ENCODE results near the gene GC.
A peak's percentile ranks its signal among the peaks of the same experiment; 100 is the strongest.
"Not testable (repeated sequence)": the region's sequence is repeated elsewhere in the genome, so short reads cannot be mapped to it uniquely, and the experiment has no call there.

Gene GC

DNA sequence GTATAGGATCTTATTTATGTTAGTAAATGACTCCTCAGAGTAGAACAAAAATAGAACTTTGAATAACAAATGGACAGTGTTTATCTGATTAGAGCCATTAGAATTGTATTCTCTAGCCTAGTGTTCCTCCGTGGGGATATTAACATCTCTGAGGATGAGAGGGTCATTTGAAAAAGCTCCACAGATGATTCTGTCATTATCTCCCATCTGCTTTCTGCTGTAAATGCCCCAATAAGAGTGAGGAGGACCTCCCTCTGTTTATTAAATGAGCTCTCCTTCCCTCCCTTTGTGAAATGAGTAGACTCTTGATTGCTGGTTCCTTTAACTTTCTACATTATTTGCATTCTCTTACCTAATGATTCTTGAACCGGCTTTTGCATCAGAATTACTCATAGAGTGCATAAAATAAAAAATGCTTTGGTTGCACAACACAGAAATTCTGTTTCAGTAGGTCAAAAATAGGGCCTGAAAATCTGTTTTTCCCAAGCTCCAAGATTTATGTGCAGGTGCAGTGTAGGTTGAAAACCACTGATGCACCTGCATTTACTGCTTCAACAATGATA lies 18.0 kb downstream of the GC start:
- DNase-seq = no peak

- no peak for DNase-seq
Observed at GRCh38 chr4:71765350-71765749, 18.5 kb downstream of the GC start.

DNA sequence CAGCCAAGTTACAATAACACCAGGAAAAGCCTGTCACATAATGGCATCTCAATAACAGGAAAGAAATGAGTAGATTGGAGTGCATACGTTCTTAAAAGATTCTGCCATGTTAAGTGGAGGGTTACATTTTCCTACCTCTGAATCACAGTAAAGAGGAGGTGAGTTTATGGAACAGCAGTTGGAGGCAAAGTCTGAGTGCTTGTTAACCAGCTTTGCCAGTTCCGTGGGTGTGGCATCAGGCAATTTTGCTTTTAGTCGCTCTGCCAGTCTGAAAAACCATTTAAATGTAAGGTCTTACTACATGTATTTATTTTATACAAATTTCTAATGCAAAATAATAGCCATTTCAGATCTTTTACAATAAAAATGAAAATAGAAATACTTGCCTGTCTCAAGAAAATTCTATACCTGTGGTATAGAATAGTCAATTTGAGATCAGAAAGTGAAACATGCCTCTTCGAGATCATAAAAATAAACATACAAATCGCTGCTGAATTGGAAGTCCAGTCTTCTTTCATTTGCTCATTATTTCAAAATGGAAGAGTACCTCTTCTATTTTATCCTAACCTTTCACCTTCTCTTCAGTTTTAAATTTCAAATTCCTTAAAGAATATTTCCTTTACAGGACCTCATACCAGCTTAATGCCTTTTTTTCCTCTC lies 31.4 kb downstream of the GC start:
- DNase-seq = no peak

DNA sequence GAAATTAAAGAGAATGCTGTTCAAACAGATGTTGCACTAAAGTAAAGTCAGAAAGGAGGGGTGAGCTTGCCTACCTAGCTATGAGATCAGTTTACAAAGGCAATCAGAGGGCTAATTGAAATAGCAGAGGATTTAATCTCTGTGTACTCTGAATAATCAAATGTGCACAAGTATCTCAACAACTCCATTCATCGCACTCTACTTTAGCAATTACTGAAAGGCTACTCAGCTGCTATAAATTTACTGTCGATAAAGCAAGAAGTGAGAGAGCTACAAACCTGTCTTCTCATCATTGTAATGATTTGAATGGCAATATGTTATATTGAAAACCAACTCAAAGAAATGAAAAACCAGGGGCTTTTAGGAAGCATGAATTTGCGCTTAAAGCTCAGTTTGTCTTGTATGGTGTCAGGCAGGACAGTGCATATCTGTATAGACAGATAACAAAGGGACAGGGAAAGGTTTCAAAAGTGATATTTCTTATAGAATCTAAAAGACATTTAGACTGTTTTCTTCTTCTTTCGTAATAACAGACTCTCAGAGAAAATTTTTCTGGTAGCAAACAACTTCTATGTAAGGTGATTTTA lies 34.8 kb downstream of the GC start:
- DNase-seq = no peak

- no peak for DNase-seq
Observed at GRCh38 chr4:71746379-71746778, 37.5 kb downstream of the GC start.

GRCh38 chr4:71738782-71739181 lies 45.1 kb downstream of the GC start:
- DNase-seq = not testable (repeated sequence)

DNA sequence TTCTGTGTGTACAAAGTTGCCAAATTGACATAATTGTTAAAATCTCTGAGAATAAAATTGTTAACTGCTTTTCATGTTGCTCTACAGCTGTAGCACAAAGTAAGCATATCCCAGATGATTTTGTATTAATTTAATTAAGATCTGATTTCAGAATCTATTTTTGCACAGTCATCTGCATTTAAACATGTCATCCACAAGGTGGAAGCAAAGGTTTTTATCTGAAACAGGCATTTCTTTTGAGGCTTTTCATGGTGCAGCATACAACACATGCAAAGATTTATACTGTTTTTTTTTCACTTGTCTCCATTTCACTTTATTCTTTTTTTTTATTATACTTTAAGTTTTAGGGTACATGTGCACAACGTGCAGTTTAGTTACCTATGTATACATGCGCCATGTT lies 51.2 kb downstream of the GC start:
- DNase-seq = no peak

- no peak for DNase-seq
Observed at GRCh38 chr4:71732066-71732465, 51.8 kb downstream of the GC start.

GRCh38 chr4:71729856-71730255 lies 54.0 kb downstream of the GC start:
- DNase-seq = no peak

GRCh38 chr4:71713611-71714203 lies 70.2 kb downstream of the GC start:
- peak; percentile 22 for DNase-seq

DNA sequence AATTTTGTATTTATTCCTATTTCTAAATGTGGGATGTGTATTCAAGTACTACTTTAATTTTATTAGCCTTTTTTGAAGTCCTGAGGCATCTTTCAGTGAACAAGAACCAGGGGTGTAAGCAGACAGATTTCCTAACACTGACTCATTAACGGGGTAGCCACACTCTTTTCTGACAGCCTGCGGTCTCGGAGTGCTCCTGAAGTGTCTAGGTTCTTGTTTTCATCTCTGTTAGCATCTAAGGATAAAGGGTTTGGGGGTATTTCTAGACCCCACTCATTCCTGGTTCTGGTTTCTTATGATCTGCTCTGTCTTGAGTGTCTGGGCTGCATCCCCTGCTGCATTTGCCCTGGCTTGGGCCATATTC lies 71.9 kb downstream of the GC start:
- DNase-seq = no peak

GRCh38 chr4:71711044-71711984 lies 72.6 kb downstream of the GC start:
- DNase-seq = no peak

- no peak for DNase-seq
Observed at GRCh38 chr4:71709961-71710360, 73.9 kb downstream of the GC start.

GRCh38 chr4:71698141-71698540 lies 85.7 kb downstream of the GC start:
- no peak for DNase-seq

- no peak for DNase-seq
Observed at GRCh38 chr4:71697031-71697430, 86.8 kb downstream of the GC start.

GRCh38 chr4:71694961-71695360 lies 88.9 kb downstream of the GC start:
- no peak for DNase-seq

DNA sequence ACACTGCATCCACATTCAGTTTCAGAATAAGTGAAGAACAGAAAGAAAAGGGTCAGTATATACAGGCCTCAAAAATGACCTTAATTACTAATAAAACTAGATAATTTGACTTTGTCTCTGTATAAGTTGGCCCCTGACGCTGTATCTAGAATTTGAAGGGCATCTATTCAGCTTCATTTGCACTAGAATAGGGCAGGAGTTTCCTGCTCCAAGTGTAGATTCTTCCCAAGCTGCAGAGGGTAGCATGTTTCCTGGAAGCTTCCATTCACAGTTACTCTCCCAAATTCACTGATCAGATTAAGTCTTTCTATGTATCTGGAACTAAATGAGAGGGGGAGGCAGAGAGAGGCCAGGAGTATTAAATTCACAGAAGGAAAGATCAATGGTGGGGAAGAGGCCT lies 90.9 kb downstream of the GC start:
- no peak for DNase-seq

GRCh38 chr4:71692198-71692597 lies 91.7 kb downstream of the GC start:
- no peak for DNase-seq

All from NCI-H446 treated with DMSO at 0.1 percent for 48 hours (cell line).